HG03175 (cell line): Measurements from ENCODE around the gene ICA1L.
"Not testable (repeated sequence)": the region's sequence is repeated elsewhere in the genome, so short reads cannot be mapped to it uniquely, and the experiment has no call there.

Source experiments
- ATAC-seq: cut with Tn5 transposase; IDR thresholded peaks from one replicate; pipeline ENCODE4 v1.9.1; 2021; ENCODE audit warnings: mild to moderate bottlenecking, moderate library complexity; ENCODE audit not compliant: unreplicated experiment

Gene ICA1L

DNA sequence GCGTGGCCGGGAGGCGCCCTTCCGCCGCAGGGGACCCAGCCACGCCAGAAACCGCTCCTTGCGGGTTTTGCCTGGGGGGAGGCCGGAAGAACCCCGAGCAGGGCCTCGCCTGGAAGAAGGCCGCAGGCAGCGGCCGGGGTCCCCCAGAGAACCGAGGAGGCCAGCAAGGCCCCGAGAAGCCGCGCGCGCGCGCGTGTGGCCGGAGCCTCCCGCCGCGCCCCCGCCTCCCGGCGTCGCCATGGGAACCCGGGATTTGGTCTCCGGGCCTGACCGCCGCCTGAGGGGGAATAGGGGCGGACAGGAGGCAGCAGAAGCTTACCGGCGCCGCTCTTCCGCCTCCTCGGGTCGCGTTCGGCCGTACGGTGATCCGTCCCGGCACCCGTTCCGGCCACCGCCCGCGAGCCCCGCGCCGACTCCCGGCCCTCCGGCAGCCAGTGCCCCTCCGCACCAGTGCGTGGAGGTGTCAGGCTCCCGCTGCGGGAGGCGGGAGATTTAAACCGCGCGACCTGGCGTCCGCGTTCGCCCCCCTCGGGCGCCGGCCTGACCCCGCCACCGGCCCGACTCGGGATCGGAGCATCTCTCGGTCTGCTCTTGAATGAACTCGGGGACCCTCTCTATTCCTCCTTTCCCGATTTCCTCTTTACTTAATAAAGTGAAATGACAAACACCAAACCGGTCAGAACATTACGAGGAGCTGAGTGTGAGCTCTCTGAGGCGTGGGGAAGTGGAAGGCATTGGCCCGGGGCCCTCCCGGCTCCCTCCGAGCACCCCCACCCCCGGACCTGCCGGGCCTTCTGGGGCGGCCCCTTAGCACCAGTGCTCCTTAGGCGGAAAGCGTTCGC, at the start of gene ICA1L:
Gene ICA1L, minus strand, starts transcription at position 467 of the 842 bp plus-strand sequence. CDS start 42,757 bp downstream, outside the sequence.
- ATAC-seq: peak; percentile 51

DNA sequence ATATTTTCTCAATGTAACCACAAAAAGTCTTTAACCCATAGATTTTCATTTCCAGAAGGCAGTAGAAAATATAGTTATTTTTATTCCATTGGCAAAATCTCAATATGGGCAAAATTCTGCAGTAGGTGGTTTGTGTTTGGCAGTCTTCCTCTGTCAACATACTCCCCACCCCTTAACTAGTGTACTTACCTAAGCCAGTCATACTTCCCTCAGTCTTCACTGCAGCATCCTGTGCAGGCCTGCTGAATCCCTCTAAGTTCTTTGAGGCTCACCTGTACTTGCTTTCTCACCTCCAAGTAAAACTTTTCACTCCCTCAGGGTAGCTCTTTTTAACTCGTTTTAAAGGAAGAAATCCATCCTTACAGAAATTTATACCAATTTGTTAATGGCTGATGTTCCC, 47.3 kb upstream of the ICA1L start:
- no peak for ATAC-seq

DNA sequence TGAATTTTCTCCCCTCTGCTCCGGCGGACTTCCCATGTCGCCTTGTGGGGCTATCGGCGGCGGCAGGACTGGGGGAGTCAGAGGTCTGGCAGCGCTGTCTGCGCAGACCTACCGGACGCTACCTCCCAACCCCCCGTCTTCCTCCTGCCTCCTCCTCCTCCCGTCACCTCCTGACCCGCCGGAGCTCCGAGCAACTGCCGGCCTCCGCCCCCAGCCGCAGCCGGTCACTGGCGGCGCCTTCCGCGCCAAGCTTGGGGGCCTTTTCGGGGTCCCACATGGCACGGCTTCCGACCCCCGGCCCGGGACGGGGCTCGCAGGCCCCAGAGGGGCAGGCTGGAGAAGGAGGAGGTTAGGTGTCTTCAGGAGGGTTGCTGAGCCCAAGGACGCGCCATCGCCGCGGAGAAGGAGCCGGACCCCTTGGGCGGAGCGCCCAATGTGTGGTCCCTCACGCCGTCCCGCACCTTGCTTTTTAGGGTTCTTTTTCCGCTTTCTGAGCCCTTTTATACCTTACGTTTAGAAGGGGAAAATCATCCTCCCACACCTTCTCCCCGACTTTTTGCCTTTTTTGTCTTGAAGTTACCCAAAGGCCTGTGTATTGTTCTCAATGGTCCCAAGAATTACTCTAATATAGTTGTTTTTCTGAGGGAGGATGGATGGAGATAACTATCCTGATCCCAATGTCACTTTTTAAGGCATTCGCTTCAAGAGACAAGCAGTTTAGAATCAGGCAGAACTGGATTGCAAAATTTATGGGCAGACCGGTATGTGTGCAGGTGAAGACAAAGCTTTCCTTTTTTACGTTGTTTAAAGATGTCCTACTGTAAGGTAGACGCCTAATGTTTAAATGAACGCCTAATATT, 41.0 kb upstream of the ICA1L start:
- ATAC-seq: peak; percentile 67

DNA sequence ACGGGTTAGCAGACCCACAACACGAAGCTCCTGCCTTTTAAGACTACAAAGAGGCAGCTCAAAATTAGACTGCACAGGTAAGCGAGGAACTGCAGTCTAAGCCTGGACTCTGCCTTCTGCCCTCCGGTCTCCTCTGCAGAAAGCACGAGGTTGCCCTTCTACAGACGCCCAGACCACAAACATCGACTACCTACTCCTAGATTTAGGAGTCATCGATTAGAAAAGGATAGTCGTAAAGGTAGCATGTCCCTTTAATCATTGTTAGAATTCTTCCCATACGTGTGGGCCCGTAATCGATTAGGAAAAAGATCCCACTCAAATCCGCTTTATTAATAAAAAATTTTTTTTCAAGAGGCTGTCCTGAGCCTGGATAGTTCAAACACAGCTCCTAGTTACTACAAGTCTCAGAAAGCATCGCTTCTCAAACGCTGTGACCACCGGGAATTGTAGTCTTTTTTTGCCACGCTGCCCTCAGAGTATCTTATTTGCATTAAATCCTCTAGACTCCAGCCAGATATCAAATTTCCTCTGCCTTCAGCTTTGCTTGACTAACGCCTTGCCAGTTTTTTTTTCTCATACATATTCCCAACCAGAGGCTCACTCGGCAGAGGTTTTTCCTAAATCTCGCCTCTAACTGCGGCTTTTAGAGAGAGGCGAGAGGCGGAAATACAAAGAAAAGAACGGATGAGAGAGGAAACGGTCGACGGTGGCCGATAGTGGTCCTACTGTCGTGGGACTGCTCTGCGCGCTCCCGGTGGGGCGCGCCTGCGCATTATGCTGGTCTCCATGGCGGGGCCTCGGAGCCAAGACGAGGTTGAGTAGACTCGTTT, 40.2 kb upstream of the ICA1L start, which contains the start of the genes CARF and WDR12:
Gene CARF, plus strand, starts transcription at position 764 of the 830 bp plus-strand sequence. CDS start 29,628 bp downstream, outside the sequence.
Gene WDR12, minus strand, starts transcription at position 162 of the 830 bp plus-strand sequence. CDS start 197 bp downstream, outside the sequence.
- ATAC-seq: peak; percentile 80

DNA sequence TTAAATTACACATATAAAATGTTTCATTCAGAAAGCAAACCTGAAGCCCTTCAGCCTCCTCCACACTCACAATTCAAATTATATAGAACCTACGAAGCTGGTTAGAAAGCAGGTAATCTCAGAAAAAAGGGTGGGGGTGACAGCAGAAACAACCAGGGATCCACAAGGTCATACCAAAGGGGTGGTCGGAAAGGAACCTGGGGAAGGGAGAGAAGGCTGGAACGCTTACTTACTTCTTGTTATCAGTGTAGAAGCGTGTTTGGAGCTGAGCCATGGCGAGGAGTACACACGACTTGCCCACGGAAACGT, 39.6 kb upstream of the ICA1L start:
- no peak for ATAC-seq

DNA sequence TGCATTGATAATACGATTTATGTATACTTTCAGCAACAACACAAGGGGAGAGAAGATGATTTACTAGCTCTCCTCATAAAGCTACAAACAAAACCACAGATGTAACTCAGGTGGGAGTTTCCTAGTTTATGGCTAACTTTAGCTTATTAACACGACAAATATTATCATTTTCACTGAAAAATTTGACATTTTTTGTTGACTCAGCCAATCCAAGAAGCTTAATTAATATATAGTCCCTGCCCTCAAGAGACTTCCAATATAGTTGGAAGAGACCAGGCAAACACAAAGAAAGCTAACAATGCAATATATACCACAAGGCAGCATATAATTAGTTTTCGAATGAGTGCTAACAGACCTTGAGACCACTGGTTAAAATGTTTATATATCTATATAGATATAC, 39.1 kb upstream of the ICA1L start:
- no peak for ATAC-seq

DNA sequence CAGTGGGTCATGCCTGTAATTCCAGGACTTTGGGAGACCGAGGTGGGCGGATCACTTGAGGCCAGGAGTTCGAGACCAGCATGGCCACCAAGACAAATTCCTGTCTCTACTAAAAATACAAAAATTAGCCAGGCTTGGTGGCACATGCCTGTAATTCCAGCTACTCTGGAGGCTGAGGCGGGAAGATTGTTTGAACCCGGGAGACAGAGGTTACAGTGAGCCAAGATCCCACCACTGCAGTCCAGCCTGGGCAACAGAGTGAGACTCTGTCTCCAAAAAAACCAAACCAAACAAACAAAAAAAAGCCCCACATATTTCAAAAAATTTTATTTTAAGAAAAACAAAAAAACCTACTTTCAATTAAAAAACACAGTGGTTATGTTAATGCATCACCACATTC, 38.7 kb upstream of the ICA1L start:
- not testable (repeated sequence) for ATAC-seq

DNA sequence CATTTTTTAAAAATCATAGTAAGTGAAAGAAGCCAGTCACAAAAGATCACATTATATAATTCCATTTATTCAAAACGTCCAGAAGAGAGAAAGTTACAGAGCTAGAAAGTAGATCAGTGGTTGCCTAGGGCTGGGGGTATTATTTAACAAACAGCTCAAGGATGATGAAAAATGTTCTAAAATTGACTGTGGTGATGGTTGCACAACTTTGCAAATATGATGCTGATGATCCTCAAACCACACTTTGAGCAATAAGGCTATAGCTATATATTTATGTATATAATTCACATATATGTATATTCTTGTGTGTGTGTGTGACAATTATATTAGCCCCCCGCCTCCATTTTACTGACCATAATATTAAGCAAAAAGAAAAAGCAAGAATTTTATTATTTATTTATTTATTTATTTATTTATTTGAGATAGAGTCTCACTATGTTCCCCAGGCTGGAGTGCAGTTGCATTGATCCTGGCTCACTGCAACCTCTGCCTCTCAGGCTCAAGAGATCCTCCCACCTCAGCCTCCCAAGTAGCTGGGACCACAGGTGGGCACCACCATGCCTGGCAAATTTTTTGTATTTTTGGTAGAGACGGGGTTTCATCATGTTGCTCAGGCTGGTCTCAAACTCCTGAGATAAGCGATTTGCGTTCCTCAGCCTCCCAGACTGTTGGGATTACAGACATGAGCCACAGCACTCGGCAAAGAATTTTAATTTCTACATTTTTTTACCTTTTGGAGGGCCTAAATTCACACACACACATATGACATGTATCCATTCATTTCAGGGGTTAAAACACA, 38.0 kb upstream of the ICA1L start:
- ATAC-seq: no peak

DNA sequence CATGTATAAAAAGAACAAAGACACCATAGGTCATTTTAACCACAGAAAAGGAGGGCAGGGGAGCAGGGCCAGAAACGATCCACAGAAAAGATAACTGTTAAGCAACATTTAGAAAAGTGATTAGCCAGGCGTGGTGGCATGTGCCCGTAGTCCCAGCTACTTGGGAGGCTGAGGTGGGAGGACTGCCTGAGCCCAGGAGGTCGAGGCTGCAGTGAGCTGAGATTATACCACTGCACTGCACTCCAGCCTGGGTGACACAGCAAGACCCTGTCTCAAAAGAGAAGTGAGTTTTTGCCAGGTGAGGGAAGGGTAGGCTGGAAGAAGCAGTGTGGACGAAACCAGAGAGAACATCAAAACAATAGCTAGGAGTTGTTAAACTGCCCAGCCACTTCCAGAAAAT, 36.6 kb upstream of the ICA1L start:
- no peak for ATAC-seq

DNA sequence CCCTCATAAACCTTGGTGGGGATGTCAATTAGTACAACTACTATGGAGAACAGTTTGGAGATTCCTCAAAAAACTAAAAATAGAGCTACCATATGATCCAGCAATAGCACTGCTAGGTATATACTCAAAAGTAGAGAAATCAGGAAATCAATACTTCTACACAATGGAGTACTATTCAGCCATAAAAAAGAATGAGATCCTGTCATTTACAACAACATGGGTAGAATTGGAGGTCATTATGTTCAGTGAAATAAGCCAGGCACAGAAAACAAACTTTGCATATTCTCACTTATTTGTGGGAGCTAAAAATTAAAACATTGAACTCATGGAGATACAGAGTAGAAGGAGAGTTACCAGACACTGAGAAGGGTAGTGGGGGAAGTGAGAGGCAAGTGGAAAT, 33.9 kb upstream of the ICA1L start:
- not testable (repeated sequence) for ATAC-seq

DNA sequence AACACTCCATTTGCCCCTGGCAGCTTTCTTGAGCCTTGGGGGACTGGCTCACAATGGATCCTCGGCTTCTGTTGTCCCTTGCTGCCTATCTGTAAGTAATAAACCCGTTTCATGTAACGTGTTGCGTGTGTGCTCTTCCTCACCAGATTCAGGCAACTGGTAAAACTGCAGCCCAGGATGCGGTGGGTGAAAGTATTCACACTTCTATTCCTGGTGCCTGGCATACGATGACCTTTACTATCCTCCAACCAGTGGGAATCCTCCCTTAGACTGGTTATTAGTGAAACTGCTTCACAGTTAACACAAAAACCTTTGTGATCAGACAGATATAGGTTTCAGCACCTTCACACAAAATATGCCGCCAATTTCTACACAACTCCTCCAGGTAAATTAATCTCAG, 13.6 kb upstream of the ICA1L start:
- ATAC-seq: no peak

DNA sequence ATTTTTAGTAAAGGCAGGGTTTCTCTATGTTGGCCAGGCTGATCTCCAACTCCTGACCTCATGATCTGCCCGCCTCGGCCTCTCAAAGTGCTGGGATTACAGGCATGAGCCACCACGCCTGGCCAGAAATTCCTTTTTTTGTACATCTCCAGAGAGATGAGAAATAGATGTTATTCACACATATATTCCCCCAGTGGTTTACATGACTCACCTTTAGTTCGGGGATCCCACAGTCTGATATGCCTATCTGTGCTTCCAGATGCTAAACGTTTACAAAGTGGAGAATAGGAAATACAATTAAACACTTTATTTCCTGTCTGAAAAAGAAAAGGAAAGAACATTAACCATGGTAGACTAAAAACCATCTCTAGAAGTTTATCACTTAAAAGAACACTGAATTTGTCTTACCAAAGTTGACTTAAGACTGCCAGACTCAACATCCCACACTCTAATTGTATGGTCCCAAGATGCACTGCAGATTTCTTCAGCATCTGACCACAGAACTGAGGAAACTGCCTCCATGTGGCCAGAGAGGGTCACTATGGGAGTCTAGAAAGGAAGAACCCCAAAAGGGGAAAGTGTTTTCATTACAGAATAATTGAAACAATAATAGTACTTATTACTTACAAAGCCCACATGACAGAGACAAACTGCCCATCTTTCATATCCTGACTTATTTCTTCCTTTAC, 12.6 kb upstream of the ICA1L start:
- ATAC-seq: no peak

DNA sequence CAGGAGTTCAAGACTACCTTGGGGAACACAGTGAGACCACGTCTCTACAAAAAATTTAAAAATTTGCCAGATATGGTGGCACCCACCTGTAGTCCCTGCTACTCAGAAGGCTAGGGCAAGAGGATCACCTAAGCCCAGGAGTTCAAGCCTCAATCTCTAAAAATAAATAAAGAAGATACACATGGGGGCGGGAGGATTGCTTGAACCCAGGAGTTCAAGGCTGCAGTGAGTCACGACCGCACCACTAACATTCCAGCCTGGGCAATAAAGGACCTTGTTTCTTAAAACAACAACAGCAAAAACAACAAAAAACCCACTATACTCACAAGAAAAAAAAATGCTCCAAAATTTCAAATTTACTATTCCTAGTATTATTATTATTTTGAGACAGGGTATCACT, 10.0 kb upstream of the ICA1L start:
- no peak for ATAC-seq

DNA sequence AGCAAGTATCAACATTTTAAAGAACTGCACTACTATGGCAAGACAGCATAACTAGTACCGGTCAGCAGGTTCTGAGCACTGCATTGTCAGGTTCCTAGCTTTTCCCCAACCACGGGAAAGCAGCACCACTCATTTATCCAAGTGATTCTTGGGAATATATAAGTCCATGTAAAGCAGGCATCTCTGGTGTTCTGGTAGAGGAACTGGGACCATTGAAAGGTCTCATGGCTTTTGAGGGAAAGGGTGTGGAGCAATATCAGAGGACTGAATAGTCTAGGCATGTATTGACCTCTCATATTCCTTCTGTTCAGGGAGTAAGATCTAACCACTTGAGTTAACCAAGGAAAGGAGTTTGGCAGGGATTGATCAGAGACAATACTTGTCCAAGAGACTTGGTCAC, 6.1 kb upstream of the ICA1L start:
- no peak for ATAC-seq

DNA sequence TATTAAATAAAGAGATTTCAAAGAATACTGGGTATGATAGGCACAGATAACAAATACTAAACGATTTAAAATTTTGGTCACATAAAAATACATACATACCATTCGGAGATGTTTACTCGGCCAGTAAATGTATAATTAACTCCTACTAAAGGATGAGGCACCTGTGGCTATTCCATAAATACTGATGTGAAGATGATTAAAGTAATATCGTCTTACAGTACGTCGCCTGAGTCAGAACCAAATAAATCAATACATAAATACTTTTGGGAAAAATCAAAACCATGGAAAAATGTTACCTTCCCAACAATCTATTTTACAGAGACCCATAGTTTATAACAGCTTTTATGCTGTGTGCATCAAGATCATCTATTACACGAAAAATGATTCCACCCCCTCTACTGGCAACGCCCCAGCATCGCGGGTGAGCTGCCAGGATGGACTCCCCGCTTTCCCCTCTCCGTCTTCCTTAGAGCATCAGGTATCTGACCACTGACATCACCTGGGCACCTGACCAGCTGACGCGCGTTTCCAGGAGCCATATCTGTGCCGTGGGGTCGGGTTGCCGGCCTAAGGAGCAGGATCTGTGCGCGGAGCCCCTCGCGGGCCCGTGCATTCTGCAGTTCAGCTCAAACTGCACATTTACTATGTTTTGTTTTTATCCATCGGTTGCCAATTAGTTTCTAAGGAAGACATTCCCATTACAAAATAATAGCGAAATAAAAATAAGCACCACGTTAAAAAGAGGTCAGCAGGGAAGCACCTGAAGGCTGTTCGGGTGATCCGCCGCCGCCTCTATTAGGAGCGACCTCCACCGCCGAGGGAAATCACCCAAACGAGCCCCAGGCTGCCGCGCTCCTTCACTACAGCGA, 901 bp downstream of the ICA1L start:
- ATAC-seq: peak; percentile 67

DNA sequence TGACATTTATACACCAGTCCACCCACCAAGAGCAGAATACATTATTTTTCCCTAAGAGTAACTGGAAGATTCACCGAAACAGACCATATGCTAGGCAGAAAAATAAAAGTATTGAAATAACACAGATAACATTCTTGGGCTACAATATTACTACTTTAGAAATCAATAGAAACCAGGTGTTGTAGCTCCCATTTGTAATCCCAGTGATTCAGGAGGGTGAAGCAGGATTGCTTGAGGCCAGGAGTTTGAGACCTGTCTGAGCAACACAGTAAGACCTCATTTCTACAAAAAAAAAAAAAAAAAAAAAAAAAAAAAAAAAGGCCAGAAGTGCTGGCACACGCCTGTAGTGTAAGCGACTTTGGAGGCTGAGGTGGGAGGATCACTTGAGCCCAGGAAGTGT, 9.6 kb downstream of the ICA1L start:
- ATAC-seq: no peak

DNA sequence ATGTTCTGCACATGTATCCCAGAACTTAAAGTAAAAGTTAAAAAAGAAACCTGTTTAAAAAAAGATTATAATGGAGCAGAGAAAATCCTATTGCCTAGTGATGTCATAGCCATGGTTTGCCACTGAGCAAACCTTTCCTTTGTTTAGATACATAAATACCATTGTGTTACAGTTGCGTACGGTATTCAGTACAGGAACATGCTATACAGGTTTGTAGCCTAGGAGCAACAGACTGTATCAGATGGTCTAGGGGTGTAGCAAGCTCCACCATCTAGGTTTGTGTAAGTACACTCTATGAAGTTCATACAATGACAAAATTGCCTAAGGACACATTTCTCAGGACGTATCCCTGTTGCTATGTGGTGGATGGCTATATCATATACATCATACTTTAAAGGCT, 13.0 kb downstream of the ICA1L start:
- no peak for ATAC-seq

DNA sequence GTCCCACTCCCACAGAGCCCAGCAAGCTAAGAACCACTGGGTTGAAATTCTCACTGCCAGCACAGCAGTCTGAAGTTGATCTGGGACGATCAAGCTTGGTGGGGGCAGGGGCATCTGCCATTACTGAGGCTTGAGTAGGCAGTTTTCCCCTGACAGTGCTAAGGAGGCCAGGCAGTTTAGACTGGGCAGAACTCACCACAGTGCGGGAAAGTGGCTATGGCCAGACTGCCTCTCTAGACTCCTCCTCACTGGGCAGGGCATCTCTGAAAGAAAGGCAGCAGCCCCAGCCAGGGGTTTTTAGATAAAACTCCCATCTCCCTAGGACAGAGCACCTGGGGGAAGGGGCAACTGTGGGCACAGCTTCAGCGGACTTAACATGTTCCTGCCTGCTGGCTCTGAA, 22.2 kb downstream of the ICA1L start:
- not testable (repeated sequence) for ATAC-seq

DNA sequence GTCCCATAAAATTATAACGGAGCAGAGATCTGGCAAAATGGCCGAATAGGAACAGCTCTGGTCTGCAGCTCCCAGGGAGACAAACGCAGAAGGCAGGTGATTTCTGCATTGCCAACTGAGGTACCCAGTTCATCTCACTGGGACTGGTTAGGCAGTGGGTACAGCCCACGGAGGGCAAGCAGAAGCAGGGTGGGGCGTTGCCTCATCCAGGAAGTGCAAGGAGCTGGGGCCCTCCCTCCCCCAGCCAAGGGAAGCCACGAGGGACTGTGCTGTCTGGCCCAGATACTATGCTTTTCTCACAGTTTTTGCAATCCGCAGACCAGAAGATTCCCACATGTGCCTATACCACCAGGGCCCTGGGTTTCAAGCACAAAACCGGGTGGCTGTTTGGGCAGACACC, 22.8 kb downstream of the ICA1L start:
- ATAC-seq: peak; percentile 41
